Endothelial cell of umbilical vein (primary cell): ENCODE measurements around the gene OXTR. TPM values are rescaled to one million over a fixed set of nuclear protein-coding genes. Genes with fewer than 3 reads are reported as not detected.

Experiments used
- BruUV-seq: library from RNA; stranded (reverse); fragments of 400-500 nt; replicated peaks from 2 replicates; lab custom pipeline; 2021; lab: Mats Ljungman, UMichigan
- CTCF ChIA-PET: fragments of 300-600, 350-600 bp; sonication (Branson Sonifier 250); formaldehyde crosslinking; loops from one replicate; lab custom pipeline; 2021; ENCODE audit warnings: antibody characterized with exemption, inconsistent platforms; lab: Charles Lee
- POLR2A ChIA-PET: fragments of 300-600, 350-600 bp; sonication (Branson Sonifier 250); formaldehyde crosslinking; loops from one replicate; lab custom pipeline; 2021; ENCODE audit warnings: antibody characterized with exemption, inconsistent platforms; lab: Charles Lee
- DNase-seq: peaks from one replicate; pipeline ENCODE4 v3.0.0-alpha.2; 2011; ENCODE audit warnings: low read depth, low spot score
- FAIRE-seq: peaks from 2 replicates; lab custom pipeline; 2011; peaks lifted over from hg19 to GRCh38; lab: Jason Lieb, UNC
- H2AFZ ChIP-seq: 2 replicates; pipeline ENCODE4 v1.6.0; 2012; ENCODE audit warnings: low read depth, low read length, control low read depth, inconsistent platforms
- H3K27ac ChIP-seq: 2 replicates; pipeline ENCODE4 v1.5.1; 2011; ENCODE audit warnings: low read depth, mild to moderate bottlenecking, control low read depth, low read length, moderate library complexity; ENCODE audit not compliant: insufficient read depth
- H3K27me3 ChIP-seq, 2 experiments: 2 replicates each; pipeline versions ENCODE4 v1.6.0 to v1.6.1; 2011; ENCODE audit warnings: low read length in 2 of 2, mixed read lengths in 1 of 2; ENCODE audit not compliant: control insufficient read depth in 2 of 2, insufficient read depth in 2 of 2
- H3K36me3 ChIP-seq, 2 experiments: 2 replicates in 1 of 2; 3 replicates in 1 of 2; pipeline ENCODE4 v1.5.1; 2011; ENCODE audit warnings: low read length in 2 of 2, mild to moderate bottlenecking in 1 of 2, moderate library complexity in 1 of 2; ENCODE audit not compliant: control insufficient read depth in 2 of 2, insufficient read depth in 2 of 2; ENCODE audit errors: extremely low read depth in 1 of 2
- H3K4me1 ChIP-seq: 3 replicates; pipeline ENCODE4 v1.5.1; 2011; ENCODE audit warnings: mild to moderate bottlenecking, low read length; ENCODE audit not compliant: control insufficient read depth, insufficient read depth; ENCODE audit errors: extremely low read depth
- H3K4me2 ChIP-seq: 2 replicates; pipeline ENCODE4 v1.6.1; 2011; ENCODE audit warnings: low read length, control low read depth, mixed read lengths; ENCODE audit not compliant: insufficient read depth
- H3K4me3 ChIP-seq, 3 experiments: fragments of 200-600 bp in 1 of 3; sonication (generic), shearing (Covaris generic) in 1 of 3; replicated peaks in 1 of 3; 2 replicates each; pipeline ENCODE4 v1.5.1; 2011 to 2016; ENCODE audit warnings: control low read depth in 3 of 3, low read length in 3 of 3, mild to moderate bottlenecking in 2 of 3, inconsistent platforms in 1 of 3, low read depth in 1 of 3, moderate library complexity in 1 of 3; ENCODE audit not compliant: insufficient read depth in 1 of 3
- H3K79me2 ChIP-seq: 2 replicates; pipeline ENCODE4 v1.6.0; 2012; ENCODE audit warnings: low read length, inconsistent platforms; ENCODE audit not compliant: control insufficient read depth, insufficient read depth
- H3K9ac ChIP-seq: replicated peaks from 2 replicates; pipeline ENCODE3; 2011; ENCODE audit warnings: low read length, control low read depth; ENCODE audit not compliant: insufficient read depth; ENCODE audit errors: extremely low read depth
- H3K9me1 ChIP-seq: replicated peaks from 3 replicates; pipeline ENCODE4 v1.6.0; 2011; ENCODE audit warnings: mild to moderate bottlenecking, low read length; ENCODE audit not compliant: control insufficient read depth, insufficient read depth; ENCODE audit errors: extremely low read depth
- H3K9me3 ChIP-seq: replicated peaks from 2 replicates; pipeline ENCODE4 v1.5.1; 2012; ENCODE audit warnings: low read length, inconsistent platforms; ENCODE audit not compliant: control insufficient read depth, insufficient read depth
- H4K20me1 ChIP-seq: replicated peaks from 2 replicates; pipeline ENCODE3; 2011; ENCODE audit warnings: mild to moderate bottlenecking, low read length; ENCODE audit not compliant: control insufficient read depth, insufficient read depth; ENCODE audit errors: extremely low read depth
- CTCF ChIP-seq, 2 donors: IDR thresholded peaks; 1 replicate in 1 of 2; 2 replicates in 1 of 2; pipeline ENCODE4 v1.5.1; 2011; ENCODE audit warnings: low read length in 2 of 2, mild to moderate bottlenecking in 2 of 2, moderate library complexity in 2 of 2, control low read depth in 1 of 2, inconsistent platforms in 1 of 2, low read depth in 1 of 2; ENCODE audit not compliant: insufficient read depth in 1 of 2; ENCODE audit errors: extremely low read depth in 1 of 2
- EZH2 ChIP-seq: IDR thresholded peaks from 2 replicates; pipeline ENCODE4 v1.6.1; 2012; ENCODE audit warnings: borderline replicate concordance, low read depth, mild to moderate bottlenecking, moderate library complexity, low read length, inconsistent platforms; ENCODE audit not compliant: severe bottlenecking
- FOS ChIP-seq: IDR thresholded peaks from 2 replicates; pipeline ENCODE4 v1.6.1; 2011; ENCODE audit warnings: mild to moderate bottlenecking, low read length, moderate library complexity, borderline replicate concordance; ENCODE audit not compliant: insufficient read depth
- GATA2 ChIP-seq: IDR thresholded peaks from 2 replicates; pipeline ENCODE4 v1.7.0; 2011; ENCODE audit warnings: low read depth, mild to moderate bottlenecking, moderate library complexity, mixed read lengths, low read length; ENCODE audit not compliant: insufficient read length, insufficient read depth
- JUN ChIP-seq: IDR thresholded peaks from 2 replicates; pipeline ENCODE4 v1.6.1; 2011; ENCODE audit warnings: borderline replicate concordance, low read depth; ENCODE audit not compliant: insufficient read length, insufficient read depth
- MAX ChIP-seq: IDR thresholded peaks from 2 replicates; pipeline ENCODE4 v1.6.1; 2011; ENCODE audit not compliant: insufficient read depth, insufficient read length
- MYC ChIP-seq: IDR thresholded peaks from one replicate; pipeline ENCODE4 v1.6.1; 2011; ENCODE audit warnings: mild to moderate bottlenecking, low read depth, low read length
- POLR2A ChIP-seq: IDR thresholded peaks from 2 replicates; pipeline ENCODE4 v1.6.1; 2012; ENCODE audit warnings: low read depth, mild to moderate bottlenecking, control low read depth, low read length
- POLR2AphosphoS5 ChIP-seq: IDR thresholded peaks from 2 replicates; pipeline ENCODE4 v1.6.1; 2012; ENCODE audit warnings: low read depth, mild to moderate bottlenecking, control low read depth, low read length, moderate library complexity; ENCODE audit not compliant: insufficient read depth
- dilution Hi-C: fragments of 300-500 bp; cut with MboI; formaldehyde crosslinking; loops from one replicate; pipeline ENCODE4 v1.15.0; 2019; ENCODE audit warnings: low sequenced_read_pairs; ENCODE audit not compliant: extremely low pct_ligation_motif_present
- intact Hi-C: fragments of 100-400 bp; cut with micrococcal nuclease; formaldehyde crosslinking; loops from one replicate; pipeline ENCODE4 v1.10.0; 2022
- polyA plus RNA-seq, 4 experiments: library from polyadenylated mRNA; depleted of rRNA in 3 of 4; stranded (reverse) in 3 of 4; unstranded in 1 of 4; fragments of >200 nt; gene quantifications; 2 replicates each; pipeline versions ENCODE4 v1.2.1 to v1.2.3, GENCODE V29; 2011 to 2012; ENCODE audit warnings: missing spikeins in 1 of 4
- total RNA-seq: library from RNA; stranded (reverse); gene quantifications from 2 replicates; pipeline ENCODE4 v1.2.3, GENCODE V29; 2021

OXTR gene
- total and polyA plus RNA-seq, 2 donors (not counting 3 experiments of a cell fraction or from before 2014, with no cell fraction given): 0.12 to 0.40 TPM

- TF ChIP-seq POLR2AphosphoS5: no peak
- no peak for TF ChIP-seq CTCF (IDR thresholded peaks at IDR 0.05; ENCODE audit: extremely low read depth in 1 of 2, insufficient read depth in 1 of 2, low read depth in 1 of 2, low read length in 2 of 2)
- TF ChIP-seq POLR2A: no peak
- TF ChIP-seq JUN: no peak
- no peak for TF ChIP-seq FOS
- TF ChIP-seq GATA2: no peak
- TF ChIP-seq MAX: no peak
- no peak for TF ChIP-seq MYC
- no peak for TF ChIP-seq EZH2
- peaks cover 0 to 3% of the 10 kb centered on the region in 2 experiments for H3K27me3 ChIP-seq
- H4K20me1 ChIP-seq: no peaks in the 10 kb centered on the region
- DNase-seq (no peak), FAIRE-seq (no peak)
- H3K4me3 ChIP-seq: no peak overlapping the region
- no peaks in the 10 kb centered on the region for H3K4me1 ChIP-seq
- H3K27ac ChIP-seq: no peak overlapping the region
- no peaks in the 10 kb centered on the region for H3K79me2 ChIP-seq
- H3K9me1 ChIP-seq: no peaks in the 10 kb centered on the region
- ChIA-PET POLR2A (no interaction called here), CTCF (no interaction called here)
- no peaks in the 10 kb centered on the region for H3K36me3 ChIP-seq
- H3K9me3 ChIP-seq: no peaks in the 10 kb centered on the region
- H2AFZ ChIP-seq: no peak overlapping the region
- no peak overlapping the region for H3K4me2 ChIP-seq
- intact Hi-C loops: no loop called here
- H3K9ac ChIP-seq: no peak overlapping the region
- dilution Hi-C loops: no loop called here
- BruUV-seq: no TSS peak
Measured at GRCh38 chr3:8775602-8776001, 6.2 kb upstream of the OXTR start.
